Kidney (tissue), 14 donors: Measurements from ENCODE around the gene MEI1. TPM values are rescaled to one million over a fixed set of nuclear protein-coding genes. Genes with fewer than 3 reads are reported as not detected.
A peak's percentile ranks its signal among the peaks of the same experiment; 100 is the strongest.

Experiments
- DNase-seq, 5 donors: peaks; one replicate each; pipeline ENCODE4 v3.0.0-alpha.2; 2013 to 2020
- FAIRE-seq: peaks from 2 replicates; lab custom pipeline; 2012; peaks lifted over from hg19 to GRCh38; lab: Jason Lieb, UNC
- H3K27ac ChIP-seq, 2 donors: one replicate each; pipeline ENCODE4 v1.7.0; 2013; ENCODE audit warnings: low read depth in 2 of 2, low read length in 2 of 2, inconsistent platforms in 1 of 2
- H3K27me3 ChIP-seq: one replicate; pipeline ENCODE4 v1.7.1; 2013; ENCODE audit warnings: low read length, inconsistent platforms; ENCODE audit not compliant: control insufficient read depth, insufficient read depth
- H3K36me3 ChIP-seq, 3 donors: one replicate each; pipeline versions ENCODE4 v1.7.0 to v1.7.1; 2013; ENCODE audit warnings: low read length in 3 of 3, control low read depth in 1 of 3, inconsistent platforms in 1 of 3; ENCODE audit not compliant: insufficient read depth in 3 of 3, control insufficient read depth in 2 of 3
- H3K4me1 ChIP-seq, 3 donors: one replicate each; pipeline versions ENCODE4 v1.7.0 to v1.7.1; 2013; ENCODE audit warnings: low read length in 3 of 3, inconsistent platforms in 1 of 3, low read depth in 1 of 3; ENCODE audit not compliant: control insufficient read depth in 2 of 3, insufficient read depth in 2 of 3
- H3K4me3 ChIP-seq, 3 donors: one replicate each; pipeline versions ENCODE4 v1.7.0 to v1.8.1; 2013; ENCODE audit warnings: low read length in 3 of 3, control low read depth in 1 of 3, inconsistent platforms in 1 of 3
- H3K9ac ChIP-seq, 3 donors: one replicate each; pipeline versions ENCODE4 v1.7.0 to v1.7.1; 2013; ENCODE audit warnings: low read length in 3 of 3, control low read depth in 1 of 3, inconsistent platforms in 1 of 3
- H3K9me3 ChIP-seq, 3 donors: one replicate each; pipeline versions ENCODE4 v1.7.0 to v1.7.1; 2013; ENCODE audit warnings: low read length in 3 of 3, control low read depth in 1 of 3, inconsistent platforms in 1 of 3; ENCODE audit not compliant: control insufficient read depth in 2 of 3, insufficient read depth in 1 of 3
- intact Hi-C: fragments of 100-400 bp; cut with DNase I; formaldehyde crosslinking; loops from one replicate; pipeline ENCODE4 v1.11.1; 2022
- polyA plus RNA-seq: library from polyadenylated mRNA; stranded (reverse); fragments of 350-450 nt; fragmentation: Illumina TruSeq; extraction: RNeasy Lipid Tissue Mini Kit (QIAGEN cat#74804); gene quantifications from one replicate; pipeline ENCODE4 v1.2.3, GENCODE V29; 2014; ENCODE audit warnings: low read depth, low replicate concordance; ENCODE audit not compliant: insufficient read depth
- total RNA-seq: library from RNA; stranded (reverse); fragmentation: NEBNext Ultra II Directional; extraction: Animal tissue kit (Norgen Biotek cat#: 25700); gene quantifications from one replicate; pipeline ENCODE4 v1.2.1, GENCODE V29; 2021
- TF ChIP-seq, protein P1 (sequence below): IDR thresholded peaks from 3 replicates; pipeline ENCODE4 v1.5.1; 2012; ENCODE audit warnings: mild to moderate bottlenecking, moderate library complexity, borderline replicate concordance; ENCODE audit not compliant: insufficient read depth; ENCODE audit errors: extremely low read depth
- donor health status: control.
- donor health status: control.
- donor health status: control.
- donor health status: control.
- donor health status: control.
- donor health status: DM: yes; HTN: yes; CAD: no.
- donor health status: Normal renal cell carcinoma (clear cell type).

MEI1 gene
- total and polyA plus RNA-seq, 2 donors from 2014 or later = 2.4 to 14.6 TPM

DNA sequence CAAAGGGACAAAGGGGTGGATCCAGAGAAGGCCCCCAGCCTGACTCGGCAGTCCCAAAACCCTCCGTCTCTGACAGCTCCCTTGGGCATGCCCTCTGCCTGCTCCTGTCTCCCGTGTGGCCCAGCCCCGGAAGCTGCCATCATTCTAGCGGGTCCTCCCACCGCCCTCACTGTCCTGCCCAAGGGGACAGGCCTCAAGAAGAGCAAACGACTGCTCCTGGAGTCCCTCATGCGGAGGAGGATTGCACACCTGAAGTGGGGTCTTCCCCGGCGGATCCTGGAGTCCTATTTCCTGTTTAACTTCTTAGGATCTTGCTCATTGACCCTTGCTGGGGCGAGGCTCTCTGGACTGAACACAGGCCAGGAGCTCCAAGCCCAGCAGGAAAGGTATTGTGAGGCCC lies 2.6 kb upstream of the MEI1 start:
- FAIRE-seq (no peak), DNase-seq (peak in 1 of 5 donors; percentile 68)
- Histone ChIP-seq H3K9ac (peak overlapping the region in 1 of 3 donors; percentile 41), H3K27me3 (no peaks in the 10 kb centered on the region), H3K4me3 (no peak overlapping the region), H3K27ac (peak overlapping the region in 1 of 2 donors; percentile 27), H3K9me3 (no peaks in the 10 kb centered on the region), H3K4me1 (peaks cover 0 to 13% (median 2%) of the 10 kb centered on the region in 3 donors), H3K36me3 (peaks cover 0 to 4% (median 0%) of the 10 kb centered on the region in 3 donors)
- intact Hi-C loops = no loop called here
- TF ChIP-seq, protein P1, sequence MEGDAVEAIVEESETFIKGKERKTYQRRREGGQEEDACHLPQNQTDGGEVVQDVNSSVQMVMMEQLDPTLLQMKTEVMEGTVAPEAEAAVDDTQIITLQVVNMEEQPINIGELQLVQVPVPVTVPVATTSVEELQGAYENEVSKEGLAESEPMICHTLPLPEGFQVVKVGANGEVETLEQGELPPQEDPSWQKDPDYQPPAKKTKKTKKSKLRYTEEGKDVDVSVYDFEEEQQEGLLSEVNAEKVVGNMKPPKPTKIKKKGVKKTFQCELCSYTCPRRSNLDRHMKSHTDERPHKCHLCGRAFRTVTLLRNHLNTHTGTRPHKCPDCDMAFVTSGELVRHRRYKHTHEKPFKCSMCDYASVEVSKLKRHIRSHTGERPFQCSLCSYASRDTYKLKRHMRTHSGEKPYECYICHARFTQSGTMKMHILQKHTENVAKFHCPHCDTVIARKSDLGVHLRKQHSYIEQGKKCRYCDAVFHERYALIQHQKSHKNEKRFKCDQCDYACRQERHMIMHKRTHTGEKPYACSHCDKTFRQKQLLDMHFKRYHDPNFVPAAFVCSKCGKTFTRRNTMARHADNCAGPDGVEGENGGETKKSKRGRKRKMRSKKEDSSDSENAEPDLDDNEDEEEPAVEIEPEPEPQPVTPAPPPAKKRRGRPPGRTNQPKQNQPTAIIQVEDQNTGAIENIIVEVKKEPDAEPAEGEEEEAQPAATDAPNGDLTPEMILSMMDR = no peak

DNA sequence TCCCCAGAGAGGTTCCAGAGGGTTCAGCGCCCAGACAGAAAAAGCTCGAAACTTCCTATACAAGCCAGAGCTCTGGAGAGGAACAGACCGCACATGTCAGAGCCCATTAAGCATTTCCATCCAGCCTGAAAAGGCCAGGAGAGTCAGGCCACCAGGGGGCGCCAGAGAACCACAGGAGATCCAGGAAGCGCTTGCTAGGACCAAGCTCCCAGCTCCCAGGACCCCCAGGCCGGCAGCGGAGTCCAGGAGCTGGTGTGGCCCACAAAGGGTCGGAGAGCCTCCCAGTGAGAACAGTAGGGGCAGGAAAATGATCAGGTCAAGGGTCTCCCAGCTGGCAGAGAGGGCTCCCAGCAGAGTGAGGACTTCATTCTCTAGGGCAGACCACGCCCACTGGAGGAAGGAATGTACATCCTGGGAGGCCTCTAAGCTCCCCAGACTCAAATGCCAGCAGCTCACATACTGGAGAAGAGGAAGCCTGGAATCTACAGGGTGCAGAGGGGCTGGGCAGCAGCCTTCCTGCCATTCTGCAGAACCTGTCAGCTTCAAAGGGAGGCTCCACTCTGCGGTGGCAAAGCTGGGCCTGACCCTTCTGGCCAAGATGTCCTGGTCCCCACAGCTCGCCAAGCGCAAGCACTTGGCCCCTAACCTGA lies 2.1 kb upstream of the MEI1 start:
- Histone ChIP-seq H3K27me3 (no peaks in the 10 kb centered on the region), H3K4me1 (peaks cover 0 to 13% (median 2%) of the 10 kb centered on the region in 3 donors), H3K27ac (peak overlapping the region in 1 of 2 donors; percentile 7), H3K36me3 (peaks cover 0 to 4% (median 0%) of the 10 kb centered on the region in 3 donors), H3K9ac (peak overlapping the region in 1 of 3 donors; percentile 41), H3K4me3 (no peak overlapping the region), H3K9me3 (no peaks in the 10 kb centered on the region)
- no peak for FAIRE-seq
- DNase-seq = peak; percentile 95 to 97 (median 97)
- intact Hi-C loops = no loop called here
- TF ChIP-seq, protein P1 = peak; percentile 93

DNA sequence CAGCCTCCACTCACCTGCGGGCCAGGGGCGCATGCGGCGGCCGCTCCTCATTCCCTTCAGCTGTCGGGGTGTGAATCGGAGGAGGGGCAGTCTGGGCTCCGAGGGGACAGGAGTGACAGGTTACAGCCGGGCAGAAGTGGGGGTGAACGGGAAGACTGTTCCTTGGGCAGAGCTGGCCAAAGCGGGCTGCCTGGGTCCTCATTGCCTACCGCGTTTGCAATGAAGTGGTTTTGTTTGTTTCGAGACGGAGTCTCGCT lies 733 bp downstream of the MEI1 start:
- H3K9ac ChIP-seq = no peak overlapping the region
- intact Hi-C loops = no loop called here
- no peaks in the 10 kb centered on the region for H3K36me3 ChIP-seq
- FAIRE-seq = no peak
- no peaks in the 10 kb centered on the region for H3K27me3 ChIP-seq
- H3K4me3 ChIP-seq = no peak overlapping the region
- TF ChIP-seq, protein P1 = no peak
- no peaks in the 10 kb centered on the region for H3K9me3 ChIP-seq
- peak in 1 of 5 donors; percentile 53 for DNase-seq
- peaks cover 0 to 13% (median 2%) of the 10 kb centered on the region in 3 donors for H3K4me1 ChIP-seq
- H3K27ac ChIP-seq = no peak overlapping the region
